ENCODE measurements around the gene FOS. TPM values are rescaled to one million over a fixed set of nuclear protein-coding genes. Genes with fewer than 3 reads are reported as not detected.
"Not testable (repeated sequence)": the region's sequence is repeated elsewhere in the genome, so short reads cannot be mapped to it uniquely, and the experiment has no call there.

FOS gene
- 158 TPM for total RNA-seq

DNA sequence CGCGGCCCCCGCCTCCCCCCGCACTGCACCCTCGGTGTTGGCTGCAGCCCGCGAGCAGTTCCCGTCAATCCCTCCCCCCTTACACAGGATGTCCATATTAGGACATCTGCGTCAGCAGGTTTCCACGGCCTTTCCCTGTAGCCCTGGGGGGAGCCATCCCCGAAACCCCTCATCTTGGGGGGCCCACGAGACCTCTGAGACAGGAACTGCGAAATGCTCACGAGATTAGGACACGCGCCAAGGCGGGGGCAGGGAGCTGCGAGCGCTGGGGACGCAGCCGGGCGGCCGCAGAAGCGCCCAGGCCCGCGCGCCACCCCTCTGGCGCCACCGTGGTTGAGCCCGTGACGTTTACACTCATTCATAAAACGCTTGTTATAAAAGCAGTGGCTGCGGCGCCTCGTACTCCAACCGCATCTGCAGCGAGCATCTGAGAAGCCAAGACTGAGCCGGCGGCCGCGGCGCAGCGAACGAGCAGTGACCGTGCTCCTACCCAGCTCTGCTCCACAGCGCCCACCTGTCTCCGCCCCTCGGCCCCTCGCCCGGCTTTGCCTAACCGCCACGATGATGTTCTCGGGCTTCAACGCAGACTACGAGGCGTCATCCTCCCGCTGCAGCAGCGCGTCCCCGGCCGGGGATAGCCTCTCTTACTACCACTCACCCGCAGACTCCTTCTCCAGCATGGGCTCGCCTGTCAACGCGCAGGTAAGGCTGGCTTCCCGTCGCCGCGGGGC lies at the start of gene FOS:
Gene FOS (plus strand): TSS at position 407 of the 731 bp plus-strand sequence. CDS start 155 bp downstream, at position 562.
- peak; percentile 95 for DNase-seq (ENCODE audit: low spot score)

GRCh38 chr14:75229661-75230139 lies 48.9 kb upstream of the FOS start:
- DNase-seq (ENCODE audit: low spot score) = no peak

GRCh38 chr14:75230140-75230792 lies 48.4 kb upstream of the FOS start:
- DNase-seq (ENCODE audit: low spot score) = peak; percentile 63

GRCh38 chr14:75231320-75231719 lies 47.3 kb upstream of the FOS start:
- no peak for DNase-seq (ENCODE audit: low spot score)

DNA sequence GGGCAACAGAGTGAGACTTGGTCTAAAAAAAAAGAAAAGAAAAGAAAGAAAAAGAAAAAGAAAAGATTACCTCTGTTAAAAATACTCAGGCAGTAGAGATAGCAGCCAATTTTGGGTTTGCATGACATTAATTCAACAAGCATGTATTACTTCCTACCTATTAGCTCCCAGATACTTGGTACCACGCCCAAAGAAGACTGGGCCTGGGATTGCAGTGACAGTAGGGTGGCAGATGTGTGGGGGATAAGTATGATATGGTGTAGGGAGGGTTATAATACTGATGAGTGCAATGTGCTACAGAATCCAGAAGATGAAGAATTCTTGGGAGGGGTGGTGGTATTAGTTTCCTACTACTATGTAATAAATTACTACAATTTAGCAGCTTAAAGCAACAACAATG lies 46.4 kb upstream of the FOS start:
- no peak for DNase-seq (ENCODE audit: low spot score)

GRCh38 chr14:75232597-75232996 lies 46.0 kb upstream of the FOS start:
- DNase-seq (ENCODE audit: low spot score) = no peak

DNA sequence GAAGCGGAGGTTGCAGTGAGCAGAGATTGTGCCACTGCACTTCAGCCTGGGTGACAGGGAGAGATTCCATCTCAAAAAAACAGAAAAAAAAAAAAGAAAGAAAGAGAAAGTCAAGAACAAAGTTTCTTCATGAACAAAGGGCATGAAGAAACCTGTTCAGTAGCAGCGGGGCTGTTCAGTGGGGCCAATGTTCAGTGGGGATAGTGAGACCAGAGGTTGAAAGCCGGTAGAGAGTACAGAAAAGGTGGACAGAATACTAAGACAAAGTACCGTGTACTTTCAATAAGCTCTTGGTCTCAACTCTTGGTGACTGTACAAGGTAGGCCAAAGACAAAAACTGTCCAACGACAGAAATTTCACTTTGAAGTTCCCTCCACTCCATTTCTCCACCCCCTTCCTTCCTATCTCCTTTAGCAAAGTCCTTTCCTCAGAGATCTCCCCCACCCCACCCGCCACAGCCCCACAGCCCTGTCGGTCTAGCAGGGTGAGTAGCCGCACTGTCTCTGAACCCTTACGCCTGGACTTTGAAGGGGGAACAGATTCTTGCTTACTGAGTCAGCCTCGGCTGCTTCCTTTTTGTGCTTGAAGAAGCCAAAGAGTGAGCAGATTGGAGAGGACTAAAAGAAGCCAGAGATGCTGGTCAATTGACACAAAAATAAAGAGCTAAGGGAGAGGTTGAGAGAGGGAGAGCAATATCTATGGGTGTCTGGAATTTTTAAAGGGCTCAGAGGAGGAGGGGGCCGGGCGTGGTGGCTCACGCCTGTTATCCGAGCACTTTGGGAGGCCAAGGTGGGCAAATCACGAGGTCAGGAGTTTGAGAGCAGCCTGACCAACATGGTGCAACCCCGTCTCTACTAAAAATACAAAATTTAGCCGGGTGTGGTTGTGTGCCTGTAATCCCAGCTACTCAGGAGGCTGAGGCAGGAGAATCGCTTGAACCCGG lies 44.2 kb upstream of the FOS start:
- peak; percentile 68 for DNase-seq (ENCODE audit: low spot score)

DNA sequence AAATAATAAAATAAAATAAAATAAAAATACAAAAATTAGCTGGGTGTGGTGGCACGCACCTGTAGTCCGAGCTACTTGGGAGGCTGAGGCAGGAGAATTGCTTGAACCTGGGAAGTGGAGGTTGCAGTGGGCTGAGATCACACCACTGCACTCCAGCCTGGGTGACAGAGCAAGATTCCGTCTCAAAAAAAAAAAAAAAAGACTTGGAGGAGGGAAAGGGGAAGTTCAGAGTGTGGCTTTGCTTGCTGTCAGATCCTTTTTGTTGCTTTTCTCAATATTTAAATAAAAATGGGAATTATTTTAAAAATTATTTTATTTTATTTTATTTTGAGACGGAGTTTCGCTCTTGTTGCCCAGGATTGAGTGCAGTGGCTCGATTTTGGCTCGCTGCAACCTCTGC lies 43.4 kb upstream of the FOS start:
- not testable (repeated sequence) for DNase-seq (ENCODE audit: low spot score)

DNA sequence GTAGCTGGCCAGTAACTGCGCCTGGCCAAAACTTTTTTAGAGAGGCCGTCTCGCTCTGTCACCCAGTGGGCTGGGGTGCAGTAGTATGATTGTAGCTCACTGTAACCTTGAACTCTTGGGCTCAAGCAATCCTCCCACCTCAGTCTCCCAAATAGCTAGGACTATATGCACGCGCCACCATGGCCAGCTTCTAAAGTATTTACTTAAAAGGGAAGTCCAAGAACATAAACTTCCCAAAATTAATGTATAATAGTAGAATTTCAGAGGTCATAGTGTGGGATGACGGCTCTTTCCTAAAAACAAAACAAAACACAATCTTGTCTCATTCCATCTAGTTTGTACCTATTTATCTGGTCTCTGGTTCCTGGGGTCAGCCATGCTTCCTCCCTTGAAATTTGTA lies 42.2 kb upstream of the FOS start:
- DNase-seq (ENCODE audit: low spot score) = no peak

- no peak for DNase-seq (ENCODE audit: low spot score)
Observed at GRCh38 chr14:75236901-75237419, 41.7 kb upstream of the FOS start.

DNA sequence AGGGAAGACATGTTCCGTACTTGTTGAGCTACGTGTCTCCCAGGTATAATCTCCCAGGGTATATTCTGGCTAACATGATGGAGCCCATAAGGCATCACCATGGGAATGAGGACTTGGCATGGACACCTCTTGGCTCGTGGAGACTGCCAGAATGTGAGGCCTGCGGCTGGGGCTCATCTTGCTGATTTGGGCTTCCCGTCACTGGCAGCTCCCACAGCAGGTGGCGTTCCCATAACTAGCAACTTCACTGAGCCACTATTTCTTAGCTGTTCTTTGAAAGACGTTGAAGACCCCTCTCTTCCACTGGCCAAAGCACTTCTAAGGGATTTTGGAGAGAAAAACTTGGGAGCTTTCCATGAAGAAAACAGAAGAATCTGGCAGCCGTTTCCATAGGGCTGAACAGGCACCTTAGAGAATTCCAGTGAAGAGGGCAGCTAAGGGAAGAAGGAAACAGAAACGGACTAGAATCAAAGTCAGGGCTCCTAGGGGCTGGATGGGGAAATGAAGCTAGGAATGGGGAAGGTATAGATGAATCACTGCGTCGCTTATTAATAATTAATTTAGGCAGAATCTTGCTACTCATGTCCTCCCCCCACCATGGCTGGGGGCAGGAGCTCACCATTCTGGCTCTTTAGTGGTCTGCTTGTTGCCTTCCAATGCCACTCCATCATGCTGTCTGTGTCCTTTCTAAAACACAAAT lies 39.7 kb upstream of the FOS start:
- DNase-seq (ENCODE audit: low spot score) = no peak

- no peak for DNase-seq (ENCODE audit: low spot score)
Observed at GRCh38 chr14:75240781-75241180, 37.8 kb upstream of the FOS start.

DNA sequence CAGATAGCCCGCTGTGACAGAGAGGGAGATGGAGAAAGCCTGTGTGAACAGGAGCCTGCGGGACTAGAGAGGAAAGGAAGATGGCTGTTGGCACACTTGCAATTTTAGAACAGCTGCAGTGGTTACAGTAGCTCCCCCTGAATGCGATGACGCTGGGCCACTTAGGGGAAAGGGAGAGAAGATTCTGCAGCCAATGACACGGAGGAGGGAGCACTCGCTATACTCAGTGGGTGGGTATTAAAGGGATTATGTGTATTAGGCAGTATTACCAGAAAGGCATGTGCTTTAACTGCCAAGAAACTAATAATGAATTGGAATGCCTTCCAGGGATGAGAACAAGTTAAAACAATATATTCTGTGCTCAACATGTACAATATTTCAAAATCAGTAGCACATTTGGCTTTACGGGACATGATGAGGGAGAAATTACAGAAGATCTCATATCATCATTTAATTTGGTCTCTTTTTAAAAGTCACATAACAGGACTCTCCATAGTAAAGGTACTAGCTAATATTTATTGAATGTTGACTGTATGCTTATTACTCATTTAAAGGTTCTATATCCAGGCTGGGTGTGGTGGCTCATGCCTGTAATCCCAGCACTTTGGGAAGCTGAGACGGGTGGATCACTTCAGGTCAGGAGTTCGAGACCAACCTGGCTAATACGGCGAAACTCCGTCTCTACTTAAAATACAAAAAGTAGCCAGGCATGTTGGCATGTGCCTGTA lies 35.9 kb upstream of the FOS start:
- DNase-seq (ENCODE audit: low spot score) = no peak

DNA sequence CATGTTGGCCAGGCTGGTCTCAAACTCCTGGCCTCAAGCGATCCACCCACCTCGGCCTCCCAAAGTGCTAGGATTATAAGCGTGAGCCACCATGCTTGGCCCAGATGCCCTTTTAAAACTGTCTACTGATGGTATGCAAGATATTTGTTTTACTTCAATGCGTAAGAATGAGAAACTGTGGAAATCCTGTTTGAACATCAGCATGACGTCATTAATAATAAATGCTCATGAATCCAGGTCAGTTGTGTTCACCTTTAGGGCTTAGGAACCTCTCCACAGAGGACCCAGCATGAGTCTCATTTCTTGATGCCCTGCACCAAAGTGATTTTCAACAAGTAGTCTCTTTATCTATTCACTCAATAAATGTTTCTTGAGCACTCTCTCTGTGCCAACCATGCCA lies 34.5 kb upstream of the FOS start:
- no peak for DNase-seq (ENCODE audit: low spot score)

DNA sequence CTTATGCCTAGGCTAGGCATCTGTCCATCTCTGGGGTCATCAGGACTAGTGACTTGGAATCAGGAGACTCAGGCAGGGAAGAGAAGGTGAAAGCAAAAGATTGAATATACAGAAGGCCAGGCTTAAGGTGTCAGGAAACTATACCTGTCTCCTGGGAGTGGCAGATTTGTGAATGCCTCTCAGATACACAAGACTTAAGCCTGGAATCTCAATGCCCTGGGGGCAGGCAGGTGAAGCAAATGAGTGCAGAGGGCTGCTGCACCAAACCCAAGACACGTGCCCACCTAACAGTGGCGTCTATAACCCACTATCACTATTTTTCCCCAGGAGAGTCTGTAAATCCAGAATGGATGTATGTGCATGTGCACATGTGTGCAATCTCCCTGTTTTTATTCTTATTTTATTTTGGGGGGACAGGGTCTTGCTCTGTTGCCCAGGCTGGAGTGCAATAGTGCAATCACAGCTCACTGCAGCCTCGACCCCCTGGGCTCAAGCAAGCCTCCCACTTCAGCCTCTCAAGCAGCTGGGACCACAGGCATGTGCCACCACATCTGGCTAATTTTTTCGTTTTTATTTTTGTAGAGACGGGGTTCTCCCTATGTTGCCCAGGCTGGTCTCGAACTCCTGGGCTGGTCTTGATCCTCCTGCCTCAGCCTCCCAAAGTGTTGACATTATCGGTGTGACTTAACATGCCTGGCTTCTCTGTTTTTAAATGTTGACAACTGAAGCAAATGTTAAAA lies 31.9 kb upstream of the FOS start:
- DNase-seq (ENCODE audit: low spot score) = no peak

DNA sequence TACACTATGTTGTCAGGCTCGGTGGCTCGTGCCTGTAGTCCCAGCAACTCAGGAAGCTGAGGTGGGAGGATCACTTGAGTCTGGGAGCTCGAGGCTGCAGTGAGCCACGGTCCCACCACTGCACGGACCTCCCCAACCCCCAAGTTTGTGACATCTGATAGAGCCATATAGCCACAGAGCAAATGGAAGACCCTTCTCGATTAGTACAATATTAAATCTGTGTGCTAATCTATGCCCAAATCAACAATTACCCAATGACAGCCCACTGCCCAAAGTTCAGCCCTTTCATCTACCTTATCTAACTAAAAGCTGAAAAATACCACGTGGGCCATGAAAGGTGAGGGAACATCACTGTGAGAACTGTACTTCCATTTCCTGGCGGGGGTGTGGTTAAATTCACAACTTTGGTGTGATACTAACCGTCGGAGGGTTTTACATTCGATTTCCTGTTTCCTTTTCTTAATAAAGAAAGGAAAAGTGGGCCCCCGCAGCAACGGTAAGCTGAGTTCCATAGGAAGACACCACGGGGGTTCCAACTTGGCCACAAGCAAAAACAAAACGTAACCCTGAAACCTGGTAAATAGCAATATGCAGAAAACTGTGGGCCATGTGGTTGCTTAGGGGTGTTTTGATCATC lies 31.2 kb upstream of the FOS start:
- DNase-seq (ENCODE audit: low spot score) = no peak

GRCh38 chr14:75247939-75248338 lies 30.7 kb upstream of the FOS start:
- no peak for DNase-seq (ENCODE audit: low spot score)

GRCh38 chr14:75249251-75249957 lies 29.2 kb upstream of the FOS start:
- no peak for DNase-seq (ENCODE audit: low spot score)

DNA sequence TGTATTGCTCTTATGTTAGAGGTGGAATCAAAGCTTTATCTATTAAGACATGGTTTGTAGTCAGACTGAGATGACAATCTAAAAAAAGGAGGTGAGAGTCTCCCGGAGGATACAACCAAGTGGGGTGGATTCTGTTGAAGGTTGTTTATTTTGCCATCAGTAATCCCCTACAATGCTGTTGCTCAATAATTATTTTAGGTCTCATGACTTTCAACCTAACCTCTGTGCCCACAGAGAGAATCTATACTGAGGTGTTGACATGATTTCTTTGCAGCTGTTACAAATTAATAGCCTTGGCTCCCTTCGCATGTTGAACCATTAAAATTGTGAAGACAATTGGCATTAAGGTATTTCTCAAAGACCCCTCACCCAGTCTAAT lies 28.7 kb upstream of the FOS start:
- DNase-seq (ENCODE audit: low spot score) = no peak
